Astrocyte of the hippocampus (primary cell): ENCODE measurements around the gene IL3.

ENCODE experiments used
- DNase-seq: peaks from one replicate; pipeline ENCODE4 v3.0.0; 2011; ENCODE audit warnings: low read depth, low spot score

The IL3 gene

DNA sequence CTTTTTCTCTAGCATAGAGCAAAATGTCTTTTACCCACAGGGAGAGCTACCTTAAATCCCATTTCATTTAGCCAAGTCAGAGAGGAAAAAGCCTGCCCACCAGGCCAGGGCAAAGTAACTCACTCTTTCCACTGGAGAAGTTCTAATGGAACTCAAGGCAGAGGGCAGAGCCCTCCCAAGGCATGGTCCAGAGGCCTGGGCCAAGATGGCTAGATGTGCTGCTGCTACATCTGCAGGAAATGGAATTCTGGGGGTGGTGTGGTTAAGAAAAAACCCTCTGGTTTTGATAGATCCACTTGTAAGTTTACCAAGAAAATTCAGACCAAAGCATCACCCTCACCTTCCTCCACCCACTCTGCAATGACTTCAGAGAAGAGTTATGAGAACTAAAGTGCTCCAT is 50.5 kb downstream of the IL3 start:
- DNase-seq: no peak

DNA sequence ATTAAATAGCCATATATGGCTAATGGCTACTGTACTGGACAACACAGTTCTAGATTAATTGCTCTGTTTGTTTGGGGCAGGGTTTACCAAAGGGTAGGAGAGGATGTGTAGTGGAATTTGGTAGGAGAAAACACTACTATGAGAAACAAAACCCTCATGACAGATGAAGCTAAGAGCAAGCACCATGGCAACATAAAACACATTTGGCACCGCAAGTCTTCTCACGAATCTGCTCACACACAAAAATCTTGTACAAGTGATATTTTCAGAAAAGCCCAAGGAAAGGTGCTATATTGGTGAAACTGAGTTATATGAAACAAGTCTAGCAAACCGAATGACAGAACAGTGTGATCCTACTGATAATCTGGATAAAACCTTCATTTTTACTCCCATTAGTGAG is 51.7 kb downstream of the IL3 start:
- no peak for DNase-seq
